Measurements from ENCODE around the gene IL1R1. TPM values are rescaled to one million over a fixed set of nuclear protein-coding genes. Genes with fewer than 3 reads are reported as not detected.
"Not testable (repeated sequence)": the region's sequence is repeated elsewhere in the genome, so short reads cannot be mapped to it uniquely, and the experiment has no call there.

The IL1R1 gene
- total RNA-seq = 0.05 and 0.11 TPM in 2 replicates

DNA sequence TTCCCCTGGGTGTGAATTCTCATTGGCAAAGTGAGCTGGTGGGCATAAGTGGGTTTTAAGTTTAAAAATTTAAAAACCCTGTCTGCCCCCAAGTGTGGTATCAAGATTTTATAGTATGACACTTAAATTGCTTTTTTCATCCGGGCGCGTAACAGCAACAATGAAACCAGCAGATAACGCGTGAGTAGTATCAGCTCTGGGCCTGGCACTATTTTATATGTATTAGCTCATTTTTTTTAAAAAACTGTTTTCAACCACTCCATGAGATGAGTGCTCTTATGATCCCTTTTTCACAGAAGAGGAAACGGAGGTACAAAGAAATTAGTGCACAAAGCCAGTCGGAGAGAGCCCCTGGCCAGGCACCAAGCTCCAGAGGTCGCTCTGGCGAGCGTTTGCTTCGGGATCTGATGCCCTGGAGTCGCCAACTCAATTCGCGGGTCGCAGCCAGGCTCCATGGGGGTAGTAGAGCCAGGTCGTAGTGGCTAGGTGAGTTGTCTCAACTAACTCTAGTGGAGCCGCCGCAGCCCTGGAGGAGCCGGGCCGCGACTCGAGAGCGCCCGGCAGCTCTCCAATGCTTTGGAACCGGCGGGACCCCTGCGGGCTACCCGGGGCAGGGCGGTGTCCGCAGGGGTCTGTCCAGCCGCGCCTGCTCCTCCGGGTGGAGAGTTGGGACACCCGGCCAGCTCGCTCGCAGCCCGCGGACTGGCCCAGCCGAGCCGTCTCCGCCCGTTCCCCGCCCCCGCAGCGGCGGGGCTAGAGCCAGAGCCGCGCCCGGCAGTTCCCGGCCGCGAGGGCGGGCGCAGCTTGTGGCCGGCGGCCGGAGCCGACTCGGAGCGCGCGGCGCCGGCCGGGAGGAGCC lies at the start of gene IL1R1:
Gene IL1R1 (plus strand): TSS at position 777 of the 859 bp plus-strand sequence. CDS start 14,979 bp downstream, outside the sequence.
- intact Hi-C loops (cut with micrococcal nuclease) = no loop called here

DNA sequence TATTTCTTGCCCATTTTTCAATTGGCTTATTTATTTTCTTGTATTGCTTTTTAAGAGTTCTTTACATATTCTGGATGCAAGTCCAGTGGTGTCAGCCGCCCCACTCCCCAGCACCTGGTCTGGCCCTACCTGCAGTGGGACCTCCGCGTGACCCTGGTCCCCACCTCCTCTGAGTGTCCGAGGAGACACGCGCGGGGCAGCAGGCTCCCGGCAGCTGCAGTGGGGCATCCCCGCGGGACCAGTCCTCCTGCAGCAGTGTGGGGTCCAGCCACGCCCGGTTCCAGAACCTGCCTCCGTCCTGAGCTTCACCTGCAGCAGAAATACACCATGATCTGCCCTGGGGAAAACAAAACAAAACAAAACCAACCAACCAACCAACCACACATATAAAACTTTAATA lies 48.9 kb upstream of the IL1R1 start:
- intact Hi-C loops (cut with micrococcal nuclease) = no loop called here

- intact Hi-C loops (cut with micrococcal nuclease) = no loop called here
These were observed 47.6 kb upstream of the IL1R1 start for GRCh38 chr2:102094917-102095316.

DNA sequence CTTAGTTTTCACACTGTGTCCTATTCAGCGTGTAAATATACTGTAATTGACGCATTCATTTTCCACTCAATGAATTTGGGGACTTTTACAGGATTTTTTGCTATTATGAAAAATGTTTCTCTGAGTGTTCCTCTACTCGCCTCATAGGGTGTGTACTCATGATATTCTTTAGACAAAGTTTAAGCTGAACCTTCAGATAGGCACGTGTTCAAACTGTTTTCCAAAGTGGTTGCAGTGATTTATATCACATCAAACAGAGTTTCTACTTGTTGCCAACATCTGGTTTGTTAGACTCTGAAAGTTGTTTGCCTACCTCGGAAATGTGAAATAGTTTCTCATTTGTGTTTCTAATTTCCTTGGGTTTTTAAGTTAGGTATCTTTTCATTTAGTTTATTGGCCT lies 46.4 kb upstream of the IL1R1 start:
- intact Hi-C loops (cut with micrococcal nuclease) = no loop called here

- intact Hi-C loops (cut with micrococcal nuclease) = no loop called here
These were observed 43.8 kb upstream of the IL1R1 start for GRCh38 chr2:102098756-102099155.

GRCh38 chr2:102099536-102100298 lies 42.8 kb upstream of the IL1R1 start:
- intact Hi-C loops (cut with micrococcal nuclease) = no loop called here

DNA sequence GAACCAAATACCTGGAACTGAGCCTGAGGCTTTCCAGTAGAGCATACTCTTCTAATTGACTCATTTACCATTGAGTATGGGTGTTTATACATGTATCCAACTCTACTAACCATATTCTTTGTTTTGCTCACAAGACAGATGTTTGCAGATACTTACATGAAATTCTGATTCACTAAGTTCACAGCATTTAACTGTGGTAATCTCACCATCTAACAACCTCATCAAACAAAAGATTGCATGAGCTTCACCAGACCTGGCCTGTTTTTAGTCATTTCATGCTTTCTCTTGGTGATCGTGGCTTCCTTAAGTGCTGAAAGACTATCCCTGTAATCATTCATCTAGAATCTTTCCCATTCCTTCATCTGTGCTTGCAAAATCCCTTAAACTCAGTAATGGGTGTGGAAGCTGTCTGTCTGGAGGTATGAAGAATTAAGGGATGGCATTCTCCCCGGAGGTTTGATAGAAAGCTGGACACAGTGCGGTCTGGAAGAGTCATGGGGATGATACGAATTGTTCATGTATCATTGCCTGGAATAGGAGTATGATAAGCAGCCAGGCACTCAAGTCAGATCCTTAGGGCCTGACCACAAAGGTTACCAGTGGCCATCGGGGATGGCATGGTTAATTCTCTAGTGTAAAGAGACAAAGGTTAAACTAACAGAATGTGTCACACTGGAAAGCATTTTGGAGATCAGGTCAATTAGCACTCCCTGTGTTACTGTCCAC lies 42.0 kb upstream of the IL1R1 start:
- intact Hi-C loops (cut with micrococcal nuclease) = no loop called here

GRCh38 chr2:102101097-102101848 lies 41.3 kb upstream of the IL1R1 start:
- intact Hi-C loops (cut with micrococcal nuclease) = no loop called here

DNA sequence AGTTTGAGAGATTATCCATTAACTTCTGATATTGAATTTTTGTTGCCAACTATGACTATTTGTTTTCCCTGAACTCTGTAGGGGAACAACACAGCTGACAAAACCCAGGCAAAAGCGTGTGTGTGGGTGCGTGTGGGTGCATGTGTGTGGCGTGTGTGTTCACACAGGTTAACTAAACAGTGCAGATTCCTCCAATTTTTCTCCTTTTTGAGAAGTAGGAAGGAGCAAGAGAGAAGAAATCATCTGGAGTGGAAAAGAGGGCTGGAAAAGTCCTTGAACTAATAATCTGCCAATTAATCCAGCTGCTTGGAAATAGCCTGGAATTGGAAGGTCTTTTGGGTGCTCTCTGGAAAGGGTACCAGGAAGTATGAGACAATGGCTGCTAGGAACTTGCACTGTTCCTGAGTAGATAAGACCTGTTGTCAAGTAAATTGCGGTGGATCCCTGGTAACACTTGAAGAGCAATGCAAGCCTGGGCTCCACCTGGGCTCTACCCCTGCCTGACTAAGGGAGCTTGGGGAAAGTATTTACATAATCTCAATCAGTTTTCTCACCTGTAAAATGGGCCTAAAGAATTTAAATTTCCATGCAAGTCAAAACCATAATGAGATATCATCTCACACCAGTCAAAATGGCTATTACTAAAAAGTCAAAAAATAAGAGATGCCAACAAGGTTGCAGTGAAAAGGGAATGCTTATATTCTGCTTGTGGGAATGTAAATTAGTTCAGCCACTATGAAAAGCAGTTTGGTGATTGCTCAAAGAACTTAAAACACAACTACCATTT lies 40.5 kb upstream of the IL1R1 start:
- intact Hi-C loops (cut with micrococcal nuclease) = no loop called here

DNA sequence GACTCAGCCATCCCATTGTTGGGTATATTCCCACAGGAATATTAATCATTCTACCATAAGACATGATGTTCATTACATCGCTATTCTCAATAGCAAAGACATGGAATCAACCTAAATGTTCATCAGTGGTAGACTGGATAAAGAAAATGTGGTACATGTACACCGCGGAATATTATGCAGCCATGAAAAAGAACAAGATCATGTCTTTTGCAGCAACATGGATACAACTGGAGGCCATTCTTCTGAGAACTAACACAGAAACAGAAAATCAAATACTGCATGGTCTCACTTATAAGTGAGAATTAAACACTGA lies 40.0 kb upstream of the IL1R1 start:
- intact Hi-C loops (cut with micrococcal nuclease) = not testable (repeated sequence)

DNA sequence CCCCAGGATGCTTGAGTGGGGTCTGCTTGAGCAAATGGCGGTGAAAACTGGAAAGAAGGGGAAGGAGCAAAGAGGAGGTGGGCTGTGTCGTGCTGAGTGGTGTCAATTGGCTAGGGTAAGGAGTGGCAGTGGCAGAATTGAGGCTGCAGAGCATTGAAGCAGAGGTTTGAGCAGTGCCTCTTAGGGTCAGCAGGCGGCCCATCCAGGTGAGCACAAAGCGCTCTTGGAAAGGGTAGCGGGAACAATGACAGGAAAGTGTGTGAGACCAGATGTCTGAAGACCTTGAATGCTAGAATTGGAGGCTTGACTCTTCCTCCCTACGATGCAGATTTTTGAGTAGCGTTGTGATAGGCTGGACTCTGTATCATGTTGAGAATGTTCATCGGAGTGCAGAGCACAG lies 39.3 kb upstream of the IL1R1 start:
- intact Hi-C loops (cut with micrococcal nuclease) = no loop called here

DNA sequence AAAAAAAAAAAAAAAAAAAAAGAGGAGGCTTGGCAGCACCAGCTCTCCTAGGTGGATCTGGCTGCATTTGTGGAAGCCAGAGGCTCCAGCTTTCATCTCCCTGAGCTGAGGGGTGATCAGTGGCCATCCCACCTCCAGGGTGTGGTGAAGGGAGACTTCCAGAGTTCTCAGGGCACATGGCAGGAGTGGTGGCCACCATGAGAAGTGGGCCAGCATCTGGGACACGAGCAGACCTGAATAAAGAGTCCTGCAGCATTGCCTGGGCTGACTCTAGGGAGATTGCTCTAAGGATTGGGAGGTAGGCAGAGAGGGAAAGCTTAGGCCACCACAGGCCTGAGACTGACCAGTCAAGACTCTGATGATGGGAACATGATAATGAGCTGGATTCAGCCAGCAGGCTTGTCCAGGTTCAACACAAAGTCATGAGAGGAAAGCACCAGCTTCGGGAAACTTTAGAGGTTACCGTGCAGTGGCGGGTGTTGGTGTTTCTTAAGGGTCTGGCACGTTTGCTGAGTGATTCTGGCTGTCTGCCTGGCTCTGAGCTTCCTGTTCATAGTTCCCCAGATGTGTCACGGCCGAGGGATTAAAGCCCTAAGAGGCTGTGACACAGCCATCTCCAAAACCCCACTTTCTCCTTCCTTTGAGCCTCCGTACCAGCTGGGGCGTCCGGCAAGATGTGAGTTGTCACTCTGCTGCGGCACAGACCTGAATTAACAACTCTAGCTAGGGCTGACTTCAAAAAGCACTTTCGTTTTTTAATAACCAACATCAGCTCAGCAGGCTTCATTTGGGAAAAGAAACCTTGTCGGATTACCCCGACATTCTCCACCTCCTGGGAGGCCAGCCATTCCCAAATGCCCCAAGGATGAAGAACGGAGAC lies 38.3 kb upstream of the IL1R1 start:
- intact Hi-C loops (cut with micrococcal nuclease) = no loop called here

GRCh38 chr2:102106133-102106556 lies 36.4 kb upstream of the IL1R1 start:
- intact Hi-C loops (cut with micrococcal nuclease) = no loop called here

DNA sequence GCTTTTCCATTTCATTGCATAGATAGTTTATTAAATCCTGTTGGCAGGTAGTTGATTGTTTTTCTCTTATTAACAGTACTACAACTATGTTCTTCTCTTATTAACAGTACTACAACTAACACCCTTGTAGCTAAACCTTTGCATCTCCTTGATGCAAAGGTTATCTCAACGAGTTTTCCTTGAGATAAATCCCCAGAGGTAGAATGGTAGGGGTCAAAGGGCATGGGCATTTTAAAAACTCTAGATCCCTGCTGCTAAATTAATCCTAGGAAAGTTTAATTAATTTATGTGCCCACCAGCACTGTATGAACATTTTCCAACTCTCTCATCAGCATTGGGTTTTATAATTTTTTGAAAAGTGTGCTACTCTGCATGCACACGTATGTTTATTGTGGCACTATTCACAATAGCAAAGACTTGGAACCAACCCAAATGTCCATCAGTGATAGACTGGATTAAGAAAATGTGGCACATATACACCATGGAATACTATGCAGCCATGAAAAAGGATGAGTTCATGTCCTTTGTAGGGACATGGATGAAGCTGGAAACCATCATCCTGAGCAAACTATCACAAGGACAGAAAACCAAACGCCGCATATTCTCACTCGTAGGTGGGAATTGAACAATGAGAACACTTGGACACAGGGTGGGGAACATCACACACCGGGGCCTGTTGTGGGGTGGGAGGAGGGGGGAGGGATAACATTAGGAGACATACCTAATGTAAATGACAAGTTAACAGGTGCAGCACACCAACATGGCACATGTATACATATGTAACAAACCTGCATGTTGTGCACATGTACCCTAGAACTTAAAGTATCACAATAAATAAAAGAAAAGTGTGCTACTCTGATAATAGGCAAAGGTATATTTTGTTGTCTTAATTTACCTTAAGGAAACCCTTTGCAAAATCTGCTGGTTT lies 35.5 kb upstream of the IL1R1 start:
- intact Hi-C loops (cut with micrococcal nuclease) = not testable (repeated sequence)

- intact Hi-C loops (cut with micrococcal nuclease) = no loop called here
These were observed 34.8 kb upstream of the IL1R1 start for GRCh38 chr2:102107741-102108070.

GRCh38 chr2:102109016-102109415 lies 33.5 kb upstream of the IL1R1 start:
- intact Hi-C loops (cut with micrococcal nuclease) = no loop called here

DNA sequence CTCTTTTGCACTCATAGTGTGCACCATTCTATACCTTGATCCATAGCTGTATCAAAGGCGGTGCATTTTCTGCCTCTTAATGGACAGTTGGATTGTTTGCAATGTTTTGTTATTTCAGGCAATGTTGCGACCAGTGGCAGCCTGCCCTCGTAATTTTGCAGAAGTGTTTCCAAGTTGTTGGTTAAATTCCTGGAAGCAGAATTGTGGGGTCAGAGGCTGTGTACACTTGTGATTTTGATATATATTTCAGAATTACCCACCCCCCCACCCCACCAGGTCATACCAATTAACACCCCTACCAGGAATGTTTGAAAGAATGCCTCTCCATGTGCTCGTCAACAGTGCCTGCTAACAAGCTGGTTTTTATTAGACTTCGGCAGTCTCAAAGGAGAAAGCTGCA lies 32.4 kb upstream of the IL1R1 start:
- intact Hi-C loops (cut with micrococcal nuclease) = no loop called here

DNA sequence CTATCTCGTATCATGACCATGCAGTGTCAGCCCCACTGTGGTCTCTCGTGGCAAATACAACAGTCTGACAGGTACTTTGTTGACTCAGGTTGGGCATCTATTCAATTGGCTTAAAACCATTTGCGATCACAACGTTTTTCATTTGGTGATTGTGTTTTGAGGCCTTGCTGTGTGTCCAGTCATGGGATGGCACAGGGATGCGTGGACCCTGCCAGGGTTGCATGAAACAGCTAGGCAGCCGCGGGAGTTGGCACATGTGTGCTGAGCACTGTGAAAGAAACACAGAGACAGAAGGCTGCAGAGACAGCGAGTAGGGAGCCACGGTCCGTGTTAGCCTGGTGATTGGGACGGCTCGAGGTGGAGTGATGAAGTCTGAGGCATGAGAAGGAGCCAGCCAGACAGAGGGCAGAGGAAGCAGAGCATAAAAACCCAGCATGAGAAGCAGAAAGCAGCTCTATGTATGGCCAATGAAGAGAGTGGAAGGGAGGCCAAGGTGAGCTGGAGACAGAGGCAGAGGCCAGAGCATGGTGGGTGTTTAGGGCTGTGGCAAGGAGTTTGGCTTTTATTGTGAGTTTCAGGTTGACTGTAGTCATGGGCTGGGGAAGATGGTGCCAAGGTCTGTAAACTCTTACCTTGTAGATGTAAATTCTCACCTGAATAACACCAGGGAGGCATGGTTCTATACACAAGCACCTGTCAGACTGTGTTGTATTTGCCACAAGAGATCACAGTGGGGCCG lies 31.8 kb upstream of the IL1R1 start:
- intact Hi-C loops (cut with micrococcal nuclease) = no loop called here

All from T-helper 2 cell treated with Interferon-gamma antibody and Interleukin-4, amounts not matched to agents 100 ng/mL and 5 ng/mL, for 36 hours (primary cell).